ENCODE data around the gene ZNF385A. TPM values are rescaled to one million over a fixed set of nuclear protein-coding genes. Genes with fewer than 3 reads are reported as not detected.

Gene ZNF385A
- total RNA-seq (2014; rRNA removed; shearing (Covaris generic)): 10.9 and 22.3 TPM in 2 replicates
- 19.6 and 21.7 TPM in 2 replicates for polyA plus RNA-seq (2016; fragmentation: Nextera tagmentation; extraction: Ambion mirVana)
- long read RNA-seq: 0 reads

GRCh38 chr12:54384591-54385041, at the start of gene ZNF385A:
Gene ZNF385A (minus strand): TSS chr12:54384733. CDS start chr12:54384514, 219 bp downstream.
- ATAC-seq (peak; percentile 7), DNase-seq (ENCODE audit: low spot score) (no peak)
- Histone ChIP-seq H3K4me1 (ENCODE audit: insufficient read depth) (peaks cover 58% of the 10 kb centered on the region), H3K4me2 (peak within 1 kb of the TSS; percentile 97), H2AFZ (no peak within 1 kb of the TSS), H3K79me2 (replicated peaks; ENCODE audit: insufficient read depth) (no peaks in the 10 kb centered on the region), H3K36me3 (ENCODE audit: insufficient read depth) (peaks cover 5% of the 10 kb centered on the region; the same call in 1 of the 2 replicates), H3K9me2 (ENCODE audit: insufficient read depth) (no peaks in the 10 kb centered on the region), H3K27ac (ENCODE audit: low read depth) (no peak within 1 kb of the TSS), H3K4me3 (peak within 1 kb of the TSS; percentile 47; the same call in 1 of the 2 replicates), H3F3A (replicated peaks; ENCODE audit: low read depth) (peaks cover 15% of the 10 kb centered on the region; the same call in 1 of the 2 replicates), H4K20me1 (replicated peaks; ENCODE audit: insufficient read depth) (no peaks in the 10 kb centered on the region; the same call in 1 of the 2 replicates), H3K27me3 (ENCODE audit: insufficient read depth) (0 out of 2 replicates have a peak, but pooled peaks cover 2% of the 10 kb centered on the region)
- no peaks in the 10 kb centered on the region for H3K9me3 Mint-ChIP-seq
- peaks cover 9% of the 10 kb centered on the region; the same call in 2 of the 3 replicates for H3K36me3 Mint-ChIP-seq (ENCODE audit: low read depth)
- peaks cover 15% of the 10 kb centered on the region for H3K27me3 Mint-ChIP-seq (ENCODE audit: insufficient read depth, low read depth, poor library complexity)
- H3K27ac Mint-ChIP-seq: no peak within 1 kb of the TSS; the same call in 1 of the 2 replicates
- H3K4me1 Mint-ChIP-seq: peaks cover 60% of the 10 kb centered on the region
- peak within 1 kb of the TSS; percentile 41 for H3K4me3 Mint-ChIP-seq
- TF ChIP-seq ZNF114 (CRISPR knock-in tag; IDR thresholded peaks at IDR 0.05): no peak
- TF ChIP-seq EZH2phosphoT487 (IDR thresholded peaks at IDR 0.05; ENCODE audit: unreplicated experiment): no peak
- TF ChIP-seq ETS1 (IDR thresholded peaks at IDR 0.05): no peak
- TF ChIP-seq POLR2AphosphoS5 (IDR thresholded peaks at IDR 0.05; ENCODE audit: low read depth): no peak

GRCh38 chr12:54432815-54433164, 48.3 kb upstream of the ZNF385A start:
- Mint-ChIP-seq H3K27me3 (ENCODE audit: insufficient read depth, low read depth, poor library complexity) (peaks cover 25% of the 10 kb centered on the region), H3K36me3 (ENCODE audit: low read depth) (no peaks in the 10 kb centered on the region), H3K9me3 (no peaks in the 10 kb centered on the region), H3K4me1 (peaks cover 39% of the 10 kb centered on the region), H3K4me3 (no peak overlapping the region), H3K27ac (no peak overlapping the region)
- H3K36me3 ChIP-seq (ENCODE audit: insufficient read depth): no peaks in the 10 kb centered on the region
- peaks cover 18% of the 10 kb centered on the region; the same call in 1 of the 2 replicates for H3K27me3 ChIP-seq (ENCODE audit: insufficient read depth)
- no peak overlapping the region for H3K27ac ChIP-seq (ENCODE audit: low read depth)
- peak overlapping the region; percentile 15; the same call in 1 of the 2 replicates for H3K4me2 ChIP-seq
- H3K4me1 ChIP-seq (ENCODE audit: insufficient read depth): peaks cover 28% of the 10 kb centered on the region
- peak overlapping the region; percentile 11; the same call in 1 of the 2 replicates for H2AFZ ChIP-seq
- no peaks in the 10 kb centered on the region for H4K20me1 ChIP-seq (replicated peaks; ENCODE audit: insufficient read depth)
- no peak for ATAC-seq
- H3K9me2 ChIP-seq (ENCODE audit: insufficient read depth): no peaks in the 10 kb centered on the region
- no peaks in the 10 kb centered on the region for H3K79me2 ChIP-seq (replicated peaks; ENCODE audit: insufficient read depth)
- no peak overlapping the region for H3K4me3 ChIP-seq
- DNase-seq (ENCODE audit: low spot score): no peak
- H3F3A ChIP-seq (replicated peaks; ENCODE audit: low read depth): no peaks in the 10 kb centered on the region; the same call in 1 of the 2 replicates
- TF ChIP-seq REST (IDR thresholded peaks at IDR 0.05; ENCODE audit: unreplicated experiment): no peak
- no peak for TF ChIP-seq CREB1 (CRISPR knock-in tag; IDR thresholded peaks at IDR 0.05; ENCODE audit: low read depth)
- no peak for TF ChIP-seq ZNF462 (CRISPR knock-in tag; IDR thresholded peaks at IDR 0.05)
- TF ChIP-seq STAT1 (IDR thresholded peaks at IDR 0.05; ENCODE audit: unreplicated experiment): no peak
- TF ChIP-seq EZH2phosphoT487 (IDR thresholded peaks at IDR 0.05; ENCODE audit: unreplicated experiment): no peak
- no peak for TF ChIP-seq POLR2AphosphoS5 (IDR thresholded peaks at IDR 0.05; ENCODE audit: low read depth)
